ENCODE results near the gene MRPL28. TPM values are rescaled to one million over a fixed set of nuclear protein-coding genes. Genes with fewer than 3 reads are reported as not detected.
"Not testable (repeated sequence)": the region's sequence is repeated elsewhere in the genome, so short reads cannot be mapped to it uniquely, and the experiment has no call there.

The MRPL28 gene
- total RNA-seq, 4 donors from 2014 or later: 39.9 to 106 (median 80.7) TPM

GRCh38 chr16:366476-366875 lies 3.9 kb downstream of the MRPL28 start:
- H3K4me1 ChIP-seq: peaks cover 6 to 17% of the 10 kb centered on the region in 2 donors
- no peak for DNase-seq
- 83 to 90% methylated on average over 4 to 8 of the region's 10 CpGs for WGBS, 2 donors
- H3K9me3 ChIP-seq: no peaks in the 10 kb centered on the region
- H3K36me3 ChIP-seq: peaks cover 23 to 26% of the 10 kb centered on the region in 2 donors
- no peak overlapping the region for H3K27ac ChIP-seq
- no peak overlapping the region for H3K4me3 ChIP-seq (replicated peaks in 1 of 3)
- intact Hi-C loops (cut with DNase I): no loop called here
- TF ChIP-seq CTCF (IDR thresholded peaks at IDR 0.05): no peak
- no peak for TF ChIP-seq POLR2A (IDR thresholded peaks at IDR 0.05)
- H3K27me3 ChIP-seq: no peaks in the 10 kb centered on the region

- no peaks in the 10 kb centered on the region for H3K9me3 ChIP-seq
- WGBS, 2 donors: 55 to 61% methylated on average over 17 to 19 of the region's 19 CpGs
- intact Hi-C loops (cut with DNase I): no loop called here
Measured at GRCh38 chr16:364595-365491, 5.5 kb downstream of the MRPL28 start.

GRCh38 chr16:363766-364490 lies 6.4 kb downstream of the MRPL28 start:
- 0 to 28% methylated on average over 1 to 8 of the region's 24 CpGs for WGBS, 2 donors
- H3K27me3 ChIP-seq: no peaks in the 10 kb centered on the region
- H3K4me3 ChIP-seq (replicated peaks in 1 of 3): no peak overlapping the region
- H3K36me3 ChIP-seq: peaks cover 23 to 26% of the 10 kb centered on the region in 2 donors
- H3K4me1 ChIP-seq: no peaks in the 10 kb centered on the region
- intact Hi-C loops (cut with DNase I): no loop called here
- H3K27ac ChIP-seq: no peak overlapping the region
- no peak for TF ChIP-seq POLR2A (IDR thresholded peaks at IDR 0.05)
- no peaks in the 10 kb centered on the region for H3K9me3 ChIP-seq
- peak; percentile 52 to 56 for DNase-seq

More at GRCh38 chr16:364595-365491, 5.5 kb downstream of the MRPL28 start:
- no peaks in the 10 kb centered on the region for H3K27me3 ChIP-seq
- no peak overlapping the region for H3K27ac ChIP-seq
- no peak for DNase-seq
- peaks cover 4 to 9% of the 10 kb centered on the region in 2 donors for H3K4me1 ChIP-seq
- H3K4me3 ChIP-seq (replicated peaks in 1 of 3): no peak overlapping the region
- H3K36me3 ChIP-seq: peaks cover 23 to 26% of the 10 kb centered on the region in 2 donors
- TF ChIP-seq CTCF (IDR thresholded peaks at IDR 0.05): no peak
- TF ChIP-seq POLR2A (IDR thresholded peaks at IDR 0.05): no peak

- no peak overlapping the region for H3K4me3 ChIP-seq (replicated peaks in 1 of 3)
- no peak for TF ChIP-seq POLR2A (IDR thresholded peaks at IDR 0.05)
- no peak overlapping the region for H3K27ac ChIP-seq
- no peak for DNase-seq
- H3K36me3 ChIP-seq: peaks cover 17 to 19% of the 10 kb centered on the region in 2 donors
- no peaks in the 10 kb centered on the region for H3K27me3 ChIP-seq
- WGBS, 2 donors: 62 to 64% methylated on average over 12 of the region's 20 CpGs
- intact Hi-C loops (cut with DNase I): no loop called here
- no peaks in the 10 kb centered on the region for H3K4me1 ChIP-seq
- H3K9me3 ChIP-seq: no peaks in the 10 kb centered on the region
Measured at GRCh38 chr16:363110-363765, 7.1 kb downstream of the MRPL28 start.

GRCh38 chr16:362702-362999 lies 7.7 kb downstream of the MRPL28 start:
- DNase-seq; H3K27me3 ChIP-seq; H3K4me1 ChIP-seq; H3K27ac ChIP-seq; H3K4me3 ChIP-seq (replicated peaks in 1 of 3); H3K9me3 ChIP-seq; intact Hi-C loops (cut with DNase I): not testable (repeated sequence)
- WGBS, 2 donors: no CpG with 5 or more reads among the region's 24 CpGs
- H3K36me3 ChIP-seq: peaks cover 11 to 13% of the 10 kb centered on the region in 2 donors

- Histone ChIP-seq H3K27me3 (no peaks in the 10 kb centered on the region), H3K36me3 (peaks cover 7 to 8% of the 10 kb centered on the region in 2 donors), H3K27ac (no peak overlapping the region), H3K4me1 (no peaks in the 10 kb centered on the region), H3K9me3 (no peaks in the 10 kb centered on the region), H3K4me3 (replicated peaks in 1 of 3) (no peak overlapping the region)
- no peak for TF ChIP-seq POLR2A (IDR thresholded peaks at IDR 0.05)
- peak in 5 of 6 experiments; percentile 68 to 91 (median 74) for TF ChIP-seq CTCF (IDR thresholded peaks at IDR 0.05)
- peak; percentile 79 to 83 for DNase-seq
- WGBS, 2 donors: 27 to 34% methylated on average over 11 to 15 of the region's 30 CpGs
- intact Hi-C loops (cut with DNase I): no loop called here
Measured at GRCh38 chr16:361872-362701, 8.3 kb downstream of the MRPL28 start.
